Ovary (tissue), 9 donors: ENCODE results near the gene MTMR12. TPM values are rescaled to one million over a fixed set of nuclear protein-coding genes. Genes with fewer than 3 reads are reported as not detected.

ENCODE experiments used
- DNase-seq, 5 donors: peaks; one replicate each; pipeline ENCODE4 v3.0.0-alpha.2; 2019 to 2020
- H3K27ac ChIP-seq, 2 donors: fragments of 200-600 bp; one replicate each; pipeline versions ENCODE4 v1.5.1 to v1.8.0; 2019 to 2022
- H3K27me3 ChIP-seq: fragments of 200-600 bp; one replicate; pipeline ENCODE4 v1.8.0; 2022
- H3K36me3 ChIP-seq: fragments of 200-600 bp; sonication (generic); one replicate; pipeline ENCODE4 v1.5.1; 2019
- H3K4me1 ChIP-seq: one replicate; pipeline ENCODE4 v1.8.1; 2013; ENCODE audit warnings: mild to moderate bottlenecking, moderate library complexity; ENCODE audit not compliant: insufficient read depth
- H3K4me3 ChIP-seq: fragments of 200-600 bp; sonication (generic); one replicate; pipeline ENCODE4 v1.5.1; 2017
- H3K9me3 ChIP-seq, 2 donors: fragments of 200-600 bp in 1 of 2; sonication (generic) in 1 of 2; one replicate each; pipeline versions ENCODE4 v1.5.1 to v1.8.1; 2013 to 2019; ENCODE audit warnings: mild to moderate bottlenecking in 1 of 2, moderate library complexity in 1 of 2
- CTCF ChIP-seq, 3 donors: fragments of 450-650 bp in 2 of 3; fragments of 200-600 bp in 1 of 3; IDR thresholded peaks; one replicate each; pipeline versions ENCODE4 v1.5.1 to v1.8.0; 2016 to 2022; ENCODE audit warnings: antibody characterized with exemption in 3 of 3, mild to moderate bottlenecking in 1 of 3
- EP300 ChIP-seq: sonication (generic); formaldehyde crosslinking; IDR thresholded peaks from one replicate; pipeline ENCODE4 v1.6.1; 2017; ENCODE audit warnings: antibody characterized with exemption
- POLR2A ChIP-seq: fragments of 450-650 bp; IDR thresholded peaks from one replicate; pipeline ENCODE4 v1.6.1; 2017; ENCODE audit warnings: antibody characterized with exemption, mild to moderate bottlenecking, moderate library complexity
- WGBS, 3 donors: extraction: QIAGEN DNeasy Blood & Tissue Kit in 1 of 3; methylation state at CpG; one replicate each; pipeline versions ENCODE4 v1.1.5 to v1.1.7; 2013 to 2017; 5-methylcytosine and 5-hydroxymethylcytosine counted together
- intact Hi-C, 4 donors: fragments of 100-400 bp; cut with DNase I; formaldehyde crosslinking; loops; one replicate each; pipeline versions ENCODE4 v1.11.0 to v1.15.1; 2022 to 2023
- polyA plus RNA-seq, 2 donors: library from polyadenylated mRNA; stranded (reverse); fragments of 200-250 nt in 1 of 2; fragments of 350-450 nt in 1 of 2; fragmentation: Illumina TruSeq in 1 of 2; extraction: RNeasy Lipid Tissue Mini Kit (QIAGEN cat#74804) in 1 of 2; gene quantifications; one replicate each; pipeline ENCODE4 v1.2.3, GENCODE V29; 2013 to 2014
- total RNA-seq, 7 donors: library from RNA; depleted of rRNA in 2 of 7; stranded (reverse); fragments of >200 nt in 2 of 7; fragmentation: NEBNext Ultra II Directional in 3 of 7; extraction: Animal tissue kit (Norgen Biotek cat#: 25700) in 3 of 7; gene quantifications; one replicate each; pipeline versions ENCODE4 v1.1.0 to v1.2.4, GENCODE V29; 2016 to 2023
- donor health status: DM: no; HTN: no; CAD: no; lungs with moderate emphysema.
- donor health status: DM: no; HTN: no; CAD: no.
- donor health status: Bipolar disorder and iron deficiency.
- donor health status: DM: yes; HTN: yes; CAD: no.
- donor health status: DM: no; HTN: no; CAD: no.
- donor health status: DM: yes; HTN: yes; CAD: no.

MTMR12 gene
- total and polyA plus RNA-seq, 9 donors: 14.9 to 39.0 (median 35.2) TPM

GRCh38 chr5:32320576-32320975 is 7.8 kb upstream of the MTMR12 start:
- intact Hi-C loops: loop anchor here in 1 of 4 donors (10.0 kb wide), 1 partner anchor 86 kb away; no protein-coding TSS in a partner anchor
- Histone ChIP-seq H3K4me1 (peaks cover 2% of the 10 kb centered on the region), H3K4me3 (no peak overlapping the region), H3K9me3 (no peaks in the 10 kb centered on the region), H3K36me3 (no peaks in the 10 kb centered on the region), H3K27ac (no peak overlapping the region), H3K27me3 (no peaks in the 10 kb centered on the region)
- no peak for DNase-seq
- WGBS, 3 donors: 87 to 96% (median 88%) methylated on average over 7 to 10 of the region's 10 CpGs
- TF ChIP-seq POLR2A (no peak), EP300 (no peak), CTCF (IDR thresholded peaks at IDR 0.05) (no peak)

DNA sequence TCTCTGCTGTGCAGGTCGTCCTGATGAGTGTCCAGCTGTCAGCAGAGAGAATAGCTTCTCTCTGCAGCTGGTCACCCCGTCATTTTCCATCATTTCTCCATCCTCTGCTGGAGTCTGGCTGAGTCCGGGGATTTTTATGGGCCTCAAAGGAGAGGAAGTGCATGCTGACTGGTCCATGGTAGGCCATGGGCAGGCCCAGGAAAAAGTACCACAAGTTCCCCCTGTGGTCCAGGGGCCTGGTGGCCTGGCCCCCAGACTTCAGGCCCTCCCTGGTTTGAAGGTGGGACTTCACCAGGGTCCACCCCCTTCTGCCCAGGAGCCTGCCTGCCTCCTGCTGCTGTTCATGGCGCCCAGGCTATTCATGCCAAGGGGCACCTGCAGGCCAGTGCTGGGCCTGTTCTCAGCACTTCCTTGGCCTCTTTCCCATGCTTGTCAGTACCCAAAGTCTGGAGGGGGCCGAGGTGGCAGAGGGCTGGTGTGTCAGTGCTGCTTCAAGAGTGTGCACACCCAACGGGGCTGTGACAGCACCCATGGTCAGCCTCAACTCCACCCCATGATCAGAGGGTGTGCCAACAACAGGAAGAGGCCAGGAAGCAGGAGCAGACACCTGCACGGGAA is 7.3 kb upstream of the MTMR12 start:
- TF ChIP-seq EP300 (no peak), POLR2A (no peak), CTCF (IDR thresholded peaks at IDR 0.05) (no peak)
- no peaks in the 10 kb centered on the region for H3K36me3 ChIP-seq
- no peak for DNase-seq
- WGBS, 3 donors: 73 to 85% (median 75%) methylated on average over 7 of the region's 7 CpGs
- intact Hi-C loops: loop anchor here in 1 of 4 donors (10.0 kb wide), 1 partner anchor 85 kb away; no protein-coding TSS in a partner anchor
- peaks cover 4% of the 10 kb centered on the region for H3K4me1 ChIP-seq
- no peaks in the 10 kb centered on the region for H3K9me3 ChIP-seq
- H3K27ac ChIP-seq: no peak overlapping the region
- no peaks in the 10 kb centered on the region for H3K27me3 ChIP-seq
- no peak overlapping the region for H3K4me3 ChIP-seq

GRCh38 chr5:32319392-32319791 is 6.7 kb upstream of the MTMR12 start:
- whole genome bisulfite sequencing, 3 donors: 79 to 83% (median 80%) methylated on average over 7 of the region's 7 CpGs
- no peaks in the 10 kb centered on the region for H3K9me3 ChIP-seq
- H3K4me3 ChIP-seq: no peak overlapping the region
- H3K4me1 ChIP-seq: peaks cover 5% of the 10 kb centered on the region
- no peak overlapping the region for H3K27ac ChIP-seq
- H3K36me3 ChIP-seq: no peaks in the 10 kb centered on the region
- intact Hi-C loops: no loop called here
- no peak for DNase-seq
- no peak for TF ChIP-seq CTCF (IDR thresholded peaks at IDR 0.05)
- no peak for TF ChIP-seq POLR2A
- TF ChIP-seq EP300: no peak
- H3K27me3 ChIP-seq: no peaks in the 10 kb centered on the region

DNA sequence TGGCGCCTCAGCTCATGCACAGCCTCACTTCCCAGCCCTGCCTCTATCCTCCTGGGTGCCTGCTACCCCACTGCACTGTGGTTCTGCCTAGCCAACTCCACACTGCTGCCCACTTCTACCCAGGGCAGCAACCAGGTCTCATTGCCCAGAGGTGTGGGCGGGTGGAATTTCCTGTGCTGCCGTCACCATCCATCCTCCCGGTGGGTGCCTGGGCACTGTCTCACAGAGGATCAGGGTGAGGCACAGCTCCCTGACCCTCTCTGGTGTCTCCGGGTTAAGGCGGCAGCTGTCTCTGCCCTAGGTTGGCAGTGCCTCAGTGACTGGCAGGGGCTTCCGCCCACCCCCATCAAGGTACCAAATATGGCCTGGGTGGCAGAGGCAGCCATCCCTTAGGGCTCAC is 4.3 kb upstream of the MTMR12 start:
- WGBS, 3 donors: 84 to 85% (median 85%) methylated on average over 7 of the region's 7 CpGs

More for the DNA sequence above, 4.3 kb upstream of the MTMR12 start:
- TF ChIP-seq POLR2A (no peak), EP300 (no peak), CTCF (IDR thresholded peaks at IDR 0.05) (no peak)
- Histone ChIP-seq H3K4me1 (peaks cover 7% of the 10 kb centered on the region), H3K27me3 (no peaks in the 10 kb centered on the region), H3K36me3 (no peaks in the 10 kb centered on the region), H3K27ac (no peak overlapping the region), H3K4me3 (no peak overlapping the region), H3K9me3 (no peaks in the 10 kb centered on the region)
- intact Hi-C loops: no loop called here
- DNase-seq: no peak
